NCI-H2029 (cell line): ENCODE results near the gene FAM177B.

Source experiments
- DNase-seq: peaks from one replicate; lab custom pipeline; 2025; lab: John Stamatoyannopoulos, UW

FAM177B gene

DNA sequence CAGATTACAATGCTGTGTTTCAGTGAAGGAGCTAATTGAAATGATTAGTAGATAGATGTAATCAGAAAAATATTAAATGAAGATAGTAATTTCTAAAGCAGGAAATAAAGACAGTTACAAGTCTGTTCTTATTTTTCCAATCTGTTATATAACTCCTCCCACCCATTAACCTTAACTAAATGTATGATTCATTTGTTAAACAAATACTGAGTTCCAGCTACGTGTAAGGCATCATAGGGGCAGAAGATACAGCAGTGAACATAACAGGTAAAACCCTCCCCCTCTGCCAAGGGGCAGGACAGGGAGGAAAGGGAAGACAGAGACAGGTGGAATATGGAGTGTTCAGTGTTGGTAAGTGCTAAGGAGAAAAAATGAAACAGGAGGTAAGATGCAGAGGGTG lies at the start of gene FAM177B:
FAM177B (plus strand) TSS at position 231 of the 400 bp plus-strand sequence. CDS start 9,344 bp downstream, outside the sequence.
- no peak for DNase-seq

DNA sequence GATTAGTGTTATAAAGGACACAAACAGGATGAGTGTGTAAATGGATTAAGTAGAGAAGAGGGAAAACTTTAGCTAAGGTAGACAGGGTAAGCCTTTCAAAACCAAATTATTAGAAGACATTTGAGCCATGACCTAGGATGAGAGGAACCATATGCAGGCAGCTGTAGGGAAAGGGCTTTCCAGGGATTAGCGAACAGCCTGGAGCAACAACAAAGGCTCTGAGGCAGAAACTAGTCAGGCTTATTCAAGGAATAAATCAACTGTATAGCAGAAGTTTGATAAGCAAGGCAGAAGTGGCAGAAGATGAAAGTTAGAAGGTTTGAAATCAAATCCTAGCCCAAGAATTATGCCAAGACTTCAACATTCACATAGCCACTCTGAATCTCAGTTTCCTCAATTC lies 46.0 kb upstream of the FAM177B start:
- DNase-seq, result no peak

DNA sequence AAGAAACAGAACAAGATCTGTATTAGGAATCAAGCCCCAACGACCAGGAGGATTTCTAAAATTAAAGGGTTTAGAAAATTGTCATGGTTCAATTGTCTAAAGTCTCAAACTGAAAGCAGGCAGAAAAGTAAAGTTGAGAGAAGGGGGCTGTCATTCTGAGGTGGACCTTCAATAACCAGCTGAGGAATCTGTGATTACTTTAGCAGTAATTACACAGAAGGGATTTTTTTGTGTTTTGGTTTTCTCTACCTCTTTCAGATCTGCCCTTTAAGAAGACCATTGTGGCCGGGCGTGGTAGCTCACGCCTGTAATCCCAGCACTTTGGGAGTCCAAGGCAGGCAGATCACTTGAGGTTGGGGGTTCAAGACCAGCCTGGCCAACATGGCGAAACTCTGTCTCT lies 42.1 kb upstream of the FAM177B start:
- DNase-seq, result no peak

- no peak for DNase-seq
These were observed 40.3 kb upstream of the FAM177B start for GRCh38 chr1:222696741-222697140.

DNA sequence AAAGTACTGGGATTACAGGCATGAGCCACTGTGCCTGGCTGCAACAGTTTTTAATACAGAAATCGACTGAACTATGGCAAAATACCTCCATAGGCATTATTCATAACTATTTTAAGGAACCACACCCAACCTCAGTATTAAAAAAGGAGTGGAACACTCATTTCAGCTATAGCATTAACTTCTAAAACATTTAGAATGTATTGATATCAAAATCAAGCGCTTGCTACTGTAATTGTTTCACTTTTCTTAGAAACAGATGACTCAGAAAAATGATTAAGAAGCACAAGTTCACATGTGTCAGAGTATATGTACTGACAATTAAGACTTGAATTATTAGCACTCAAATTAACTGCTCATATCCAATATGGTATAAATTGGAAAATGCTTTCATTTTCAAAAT lies 39.8 kb upstream of the FAM177B start:
- DNase-seq, result no peak

- DNase-seq, result no peak
These were observed 39.2 kb upstream of the FAM177B start for GRCh38 chr1:222697826-222698225.

GRCh38 chr1:222702210-222702609 lies 34.8 kb upstream of the FAM177B start:
- DNase-seq, result no peak

DNA sequence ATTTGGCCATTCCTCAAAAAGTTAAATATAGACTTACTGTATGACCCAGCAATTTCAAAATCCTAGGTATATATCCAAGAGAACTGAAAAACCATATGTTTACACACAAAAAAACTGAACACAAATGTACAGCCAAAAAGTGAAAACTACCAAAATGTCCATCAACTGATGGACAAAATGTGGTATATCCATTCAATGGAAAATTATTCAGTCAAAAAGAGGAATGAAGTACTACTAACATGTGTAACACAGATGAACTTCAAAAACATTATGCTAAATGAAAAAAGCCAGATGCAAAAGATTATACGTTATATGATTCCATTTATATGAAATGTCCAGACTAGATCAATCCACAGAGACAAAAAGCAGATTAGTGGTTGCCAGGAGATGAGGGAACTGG lies 32.7 kb upstream of the FAM177B start:
- DNase-seq, result no peak

DNA sequence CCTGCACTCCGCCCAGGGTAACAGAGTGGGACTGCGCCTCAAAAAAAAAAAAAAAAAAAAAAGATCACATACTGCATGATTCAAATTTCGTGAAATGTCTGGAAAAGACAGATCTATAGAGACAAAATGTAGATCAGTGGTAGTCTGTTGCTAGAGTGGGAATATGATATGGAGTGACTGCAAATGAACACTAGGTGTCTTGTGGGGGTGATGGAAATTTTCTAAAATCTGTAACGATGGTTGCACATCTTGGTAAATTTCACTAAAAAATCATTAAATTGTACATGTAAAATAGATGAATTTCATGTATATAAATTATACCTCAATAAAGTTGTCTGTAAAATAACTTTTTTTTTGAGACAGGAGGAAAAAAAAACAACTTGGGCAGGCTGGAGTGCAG lies 30.2 kb upstream of the FAM177B start:
- DNase-seq, result no peak

GRCh38 chr1:222709700-222710153 lies 27.3 kb upstream of the FAM177B start:
- DNase-seq, result no peak

- no peak for DNase-seq
These were observed 25.4 kb upstream of the FAM177B start for GRCh38 chr1:222711319-222712252.

- DNase-seq, result peak; percentile 65
These were observed 24.5 kb upstream of the FAM177B start, which contains the start of the genes AIDA and BROX for GRCh38 chr1:222712253-222713090. Gene AIDA, minus strand, starts transcription at chr1:222712491. Its CDS starts 174 bp downstream, at chr1:222712317. Gene BROX, plus strand, starts transcription at chr1:222712564. Its CDS starts 3,136 bp downstream, at chr1:222715700.

DNA sequence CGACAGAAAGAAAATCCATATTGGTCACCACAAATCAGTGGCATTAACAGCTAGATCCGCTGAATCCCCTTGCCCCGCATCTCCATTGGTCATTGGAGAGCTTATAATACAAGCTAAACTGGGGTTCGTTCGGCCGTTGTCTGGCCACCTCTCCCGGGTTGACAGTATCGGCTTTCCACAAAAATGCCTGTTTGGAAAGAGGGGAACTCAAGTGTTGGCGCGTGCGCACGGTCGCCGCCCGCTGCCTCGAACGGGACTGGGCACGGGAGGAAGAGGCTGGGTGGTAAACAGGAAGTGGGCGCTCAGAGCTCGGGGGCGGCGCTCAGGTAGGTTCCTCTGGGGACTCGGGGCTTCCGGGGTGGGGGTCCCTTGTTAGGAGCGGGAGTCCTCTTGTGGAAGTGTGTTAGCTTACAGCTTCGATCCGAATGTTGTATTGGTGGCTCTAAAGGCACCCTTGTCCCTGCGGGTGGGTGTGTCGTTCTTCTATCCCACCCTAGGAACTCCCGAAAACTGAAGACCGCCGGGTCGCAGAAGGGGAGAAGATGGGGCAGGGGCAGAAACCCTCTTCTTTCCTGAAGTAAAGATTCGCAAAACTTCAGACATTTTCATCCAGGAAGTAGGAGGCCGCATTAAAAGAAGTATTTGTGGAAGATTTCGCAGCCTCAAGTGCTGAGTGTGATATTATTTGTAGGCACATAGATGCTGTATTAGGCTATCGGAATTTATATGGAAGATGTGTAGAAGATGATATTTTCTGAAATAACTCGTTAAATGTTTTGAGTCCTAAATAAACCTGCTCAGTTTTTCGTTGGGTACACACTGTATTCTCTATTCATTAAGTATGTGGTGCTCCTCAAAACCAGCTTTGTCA lies 23.7 kb upstream of the FAM177B start:
- peak; percentile 92 for DNase-seq

GRCh38 chr1:222716393-222716792 lies 20.6 kb upstream of the FAM177B start:
- no peak for DNase-seq

DNA sequence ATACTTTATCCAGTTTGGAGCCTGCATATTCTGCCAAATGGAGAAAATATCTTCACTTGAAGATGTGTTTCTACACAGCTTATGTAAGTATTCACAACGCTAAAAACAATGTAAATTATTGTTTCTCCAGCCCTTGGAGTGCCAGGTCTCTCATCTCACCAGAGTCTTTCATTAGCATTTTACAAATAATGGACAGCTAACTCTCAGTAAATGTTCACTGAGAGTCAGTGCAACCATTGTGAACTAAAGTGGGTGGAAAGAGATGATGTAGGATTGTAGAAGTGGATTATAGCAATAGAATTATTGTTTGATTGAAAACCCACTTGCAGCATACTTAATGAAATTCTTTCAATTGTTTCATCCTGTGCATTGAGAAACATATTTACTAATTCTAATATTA lies 8.3 kb upstream of the FAM177B start:
- DNase-seq, result no peak

- no peak for DNase-seq
These were observed 6.1 kb upstream of the FAM177B start for GRCh38 chr1:222730866-222731265.

DNA sequence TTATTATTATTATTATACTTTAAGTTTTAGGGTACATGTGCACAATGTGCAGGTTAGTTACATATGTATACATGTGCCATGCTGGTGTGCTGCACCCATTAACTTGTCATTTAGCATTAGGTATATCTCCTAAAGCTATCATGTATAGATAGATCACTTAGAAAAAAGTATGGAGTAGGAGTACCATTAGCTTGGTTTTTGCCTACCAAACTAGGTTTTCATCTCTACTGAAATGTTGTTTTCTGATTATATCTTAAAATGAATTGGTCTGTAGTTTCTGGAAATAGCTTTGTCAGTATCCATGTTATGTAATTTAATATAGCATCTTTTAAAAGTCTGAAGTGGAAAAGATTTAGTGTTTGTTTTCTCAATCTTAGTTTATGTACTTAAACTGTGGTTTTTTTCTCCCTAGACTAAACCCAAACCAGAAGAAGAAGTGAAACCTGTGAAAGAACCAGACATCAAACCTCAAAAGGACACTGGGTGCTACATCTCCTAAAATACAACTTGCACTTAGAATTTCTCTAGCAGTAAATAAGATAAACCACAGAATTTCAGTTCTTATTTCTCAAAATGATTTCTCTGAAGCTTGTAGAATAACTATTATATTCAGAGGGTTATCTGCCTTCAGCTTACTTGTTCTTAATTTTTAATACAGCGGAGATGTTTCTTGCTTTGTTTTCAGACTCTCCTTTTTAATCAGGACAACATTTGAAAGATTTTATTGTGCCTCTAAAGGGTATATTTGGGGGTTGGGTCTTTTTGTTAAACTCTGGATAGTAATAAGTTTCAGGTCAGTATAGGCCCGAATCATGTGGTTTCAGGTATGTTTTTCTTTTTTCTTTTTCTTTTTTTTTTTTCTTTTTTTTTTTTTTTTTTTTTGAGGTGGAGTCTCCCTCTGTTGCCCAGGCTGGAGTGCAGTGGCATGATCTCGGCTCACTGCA lies 4.5 kb upstream of the FAM177B start:
- no peak for DNase-seq

- DNase-seq, result no peak
These were observed 2.3 kb upstream of the FAM177B start for GRCh38 chr1:222734740-222735139.

DNA sequence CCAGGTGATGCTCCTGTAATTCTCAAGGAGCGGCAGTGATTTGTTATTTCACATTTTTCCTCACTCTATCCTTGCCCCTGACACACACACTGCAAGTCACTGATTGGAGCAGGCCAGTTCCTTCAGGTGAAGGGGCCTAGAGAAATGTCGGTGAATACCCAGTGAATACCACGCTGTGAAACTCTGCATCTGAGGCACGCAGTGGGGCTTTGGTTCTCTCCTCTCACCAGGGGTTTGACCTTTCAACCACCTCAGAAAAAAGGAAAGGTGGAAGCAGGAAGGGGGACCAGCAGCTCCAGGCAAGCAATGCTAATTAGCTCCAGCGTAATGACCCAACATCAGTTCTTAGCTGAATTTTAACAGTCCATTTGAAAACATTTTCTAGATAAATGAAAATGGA lies 532 bp upstream of the FAM177B start:
- DNase-seq, result no peak

- no peak for DNase-seq
These were observed 2.5 kb downstream of the FAM177B start for GRCh38 chr1:222739465-222739864.
